GM19238 (cell line): ENCODE data around the gene IFI30.
A peak's percentile ranks its signal among the peaks of the same experiment; 100 is the strongest.

ENCODE experiments used
- DNase-seq: peaks from one replicate; pipeline ENCODE4 v3.0.0; 2011; ENCODE audit warnings: low spot score; ENCODE audit not compliant: insufficient read length

The IFI30 gene

DNA sequence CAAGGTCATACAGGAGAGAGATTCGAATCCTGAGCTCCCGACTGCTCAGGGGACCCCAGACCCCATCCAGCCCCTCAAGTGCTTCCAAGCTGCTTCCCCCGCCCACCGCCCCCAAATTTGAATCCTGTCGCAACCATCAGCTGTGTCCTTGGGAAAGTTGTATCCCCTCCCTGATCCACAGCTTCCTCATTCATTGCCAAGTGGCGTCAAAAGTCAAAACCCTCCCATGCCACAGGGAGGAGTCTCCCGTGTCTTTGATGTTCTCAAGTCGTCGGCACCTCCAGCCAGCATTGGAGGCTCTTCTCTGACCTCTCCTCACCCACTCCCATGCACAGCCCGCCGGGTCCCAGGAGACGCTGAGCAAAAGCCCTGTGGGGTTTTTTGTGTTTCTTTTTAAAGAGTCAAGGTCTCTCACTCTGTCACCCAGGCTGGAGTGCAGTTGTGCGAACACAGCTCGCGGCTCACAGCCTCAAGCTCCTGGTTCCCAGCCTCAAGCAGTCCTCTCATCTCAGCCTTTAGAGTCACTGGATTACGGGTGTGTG is 2.8 kb upstream of the IFI30 start:
- no peak for DNase-seq

DNA sequence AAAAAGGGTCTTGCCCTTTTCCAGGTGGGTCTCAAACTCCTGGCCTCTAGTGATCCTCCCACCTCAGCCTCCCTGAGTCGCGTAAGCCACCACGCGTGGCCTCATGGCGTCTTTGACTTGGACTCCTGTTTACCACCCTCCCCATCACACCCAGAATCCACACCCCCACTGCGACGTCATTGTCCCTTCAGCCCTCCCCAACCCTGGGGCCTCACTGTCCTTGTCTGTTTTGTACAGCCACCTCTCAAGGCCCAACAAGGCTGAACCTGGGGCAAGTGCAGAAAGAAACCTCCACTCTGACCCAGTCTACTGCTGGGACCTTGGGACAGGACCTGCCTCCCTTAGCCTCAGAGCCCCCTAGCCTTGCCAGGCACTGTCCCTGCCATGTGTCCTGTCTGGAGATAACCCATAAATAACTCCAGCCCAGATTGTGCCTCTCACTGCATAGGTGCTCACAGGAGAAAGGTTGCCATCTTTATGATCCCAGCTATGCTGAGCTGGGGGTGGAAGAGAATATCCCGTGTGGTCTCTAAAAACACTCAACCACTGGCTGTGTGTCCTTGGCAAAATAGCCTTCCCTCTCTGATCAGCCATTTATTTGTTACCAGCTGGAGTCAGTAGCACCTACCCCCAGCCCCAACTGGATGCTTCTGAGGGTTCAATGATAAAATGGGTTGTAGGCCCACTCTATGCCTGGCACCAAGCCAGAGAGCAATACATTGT is 1.8 kb upstream of the IFI30 start:
- DNase-seq: no peak

DNA sequence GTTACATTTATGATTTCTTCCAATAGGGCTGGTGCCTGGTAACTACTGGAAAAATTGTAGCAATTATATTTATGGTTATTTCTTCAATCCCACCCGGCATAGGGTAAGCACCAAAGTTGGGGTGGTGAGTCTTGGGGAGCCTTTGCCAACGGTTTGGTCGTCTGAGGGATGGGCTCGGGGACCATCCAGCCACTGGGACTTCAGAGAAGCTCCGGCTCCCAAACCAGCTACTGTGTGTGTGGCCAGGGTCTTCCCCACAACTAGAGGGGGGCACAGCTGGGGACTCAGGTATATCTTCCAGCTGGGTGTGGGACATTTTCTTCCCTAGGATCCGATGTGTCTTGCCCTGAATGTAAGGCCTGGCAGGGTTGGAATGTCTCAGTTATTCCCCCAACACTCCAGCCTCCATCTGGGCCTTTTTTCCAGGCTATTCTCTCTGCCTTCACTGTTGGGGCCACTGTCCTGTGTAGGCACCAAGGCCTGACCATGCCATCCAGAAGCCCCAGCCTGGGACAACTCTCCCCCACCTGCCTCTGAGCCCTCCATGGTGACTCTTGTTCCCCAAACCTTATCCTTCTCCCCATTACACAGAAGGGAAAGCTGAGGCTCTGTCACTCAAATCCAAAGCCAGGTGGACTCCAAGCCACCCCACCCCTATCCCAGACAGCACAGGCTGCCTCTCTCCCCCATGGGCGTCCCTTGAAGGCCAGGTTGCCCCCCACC is 1.1 kb upstream of the IFI30 start:
- no peak for DNase-seq

DNA sequence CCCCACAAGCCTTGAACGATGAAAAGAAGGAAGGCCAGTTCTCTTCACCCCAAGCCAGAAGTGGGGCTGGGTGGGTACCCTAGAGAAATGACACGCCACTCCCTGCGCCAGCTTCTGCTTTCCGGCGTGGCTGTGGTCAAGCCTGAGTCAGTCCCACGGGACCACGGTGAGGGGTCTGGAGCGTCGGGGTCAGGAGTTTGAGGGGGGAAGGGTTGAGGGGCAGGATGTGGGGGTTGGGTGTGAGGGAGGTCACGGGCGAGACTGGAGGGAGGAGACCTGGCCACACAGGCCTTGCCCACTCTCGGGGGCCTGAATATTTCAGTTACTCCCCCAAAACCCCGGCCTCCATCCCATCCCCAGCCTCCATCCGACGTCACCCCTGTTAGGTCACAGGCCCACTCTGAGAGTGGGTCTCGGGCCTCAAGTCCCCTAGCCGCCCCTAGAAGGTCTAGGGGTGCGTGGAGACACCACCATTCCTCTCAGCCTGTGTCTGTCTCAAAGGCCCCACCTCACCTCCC is 500 bp upstream of the IFI30 start:
- no peak for DNase-seq

DNA sequence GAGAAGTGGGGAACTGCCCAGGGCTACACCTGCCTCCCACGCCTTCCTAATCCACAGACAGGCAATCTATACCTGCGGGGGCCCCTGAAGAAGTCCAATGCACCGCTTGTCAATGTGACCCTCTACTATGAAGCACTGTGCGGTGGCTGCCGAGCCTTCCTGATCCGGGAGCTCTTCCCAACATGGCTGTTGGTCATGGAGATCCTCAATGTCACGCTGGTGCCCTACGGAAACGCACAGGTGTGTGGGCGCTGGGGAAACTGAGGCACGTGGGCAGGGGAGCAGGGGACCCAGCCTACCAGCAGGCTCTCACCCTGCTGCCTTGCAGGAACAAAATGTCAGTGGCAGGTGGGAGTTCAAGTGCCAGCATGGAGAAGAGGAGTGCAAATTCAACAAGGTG is 1.4 kb downstream of the IFI30 start:
- DNase-seq: no peak

DNA sequence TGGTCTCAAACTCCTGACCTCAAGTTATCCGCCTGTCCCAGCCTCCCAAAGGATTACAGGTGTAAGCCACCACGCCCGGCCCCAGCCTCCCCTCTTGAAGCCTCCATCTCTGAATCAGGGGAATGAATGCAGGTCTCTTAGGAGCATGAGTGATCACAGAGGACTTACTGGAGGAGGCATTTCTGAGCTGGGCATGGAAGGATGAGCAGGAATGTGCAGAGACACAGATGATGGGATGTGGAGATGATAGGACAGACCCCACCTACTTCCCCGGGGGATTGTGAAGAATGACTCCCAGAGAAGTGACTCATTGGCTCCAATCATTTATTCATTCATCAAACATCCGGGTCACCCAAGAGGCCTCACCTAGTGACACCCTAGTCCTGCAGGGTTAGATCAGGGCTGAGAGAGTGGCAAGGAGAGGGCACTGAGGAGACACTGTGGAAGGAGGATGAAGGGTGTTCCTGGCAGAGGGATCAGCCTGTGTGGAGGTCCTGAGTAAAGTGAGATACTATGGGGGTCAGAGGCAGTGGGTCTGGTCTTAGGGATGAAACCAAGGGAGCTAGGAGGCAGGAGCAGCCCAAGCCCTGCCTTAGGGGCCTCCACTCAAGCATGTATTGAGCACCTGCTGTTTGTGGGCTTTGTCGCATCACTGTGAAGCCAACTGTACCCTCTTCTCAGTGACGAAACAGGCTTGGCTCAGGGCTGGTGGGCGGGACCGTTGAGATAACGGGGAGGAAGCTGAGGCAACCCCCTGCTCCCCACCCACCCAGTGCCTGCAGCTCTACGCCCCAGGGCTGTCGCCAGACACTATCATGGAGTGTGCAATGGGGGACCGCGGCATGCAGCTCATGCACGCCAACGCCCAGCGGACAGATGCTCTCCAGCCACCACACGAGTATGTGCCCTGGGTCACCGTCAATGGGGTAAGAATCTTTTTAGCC is 3.0 kb downstream of the IFI30 start:
- no peak for DNase-seq

DNA sequence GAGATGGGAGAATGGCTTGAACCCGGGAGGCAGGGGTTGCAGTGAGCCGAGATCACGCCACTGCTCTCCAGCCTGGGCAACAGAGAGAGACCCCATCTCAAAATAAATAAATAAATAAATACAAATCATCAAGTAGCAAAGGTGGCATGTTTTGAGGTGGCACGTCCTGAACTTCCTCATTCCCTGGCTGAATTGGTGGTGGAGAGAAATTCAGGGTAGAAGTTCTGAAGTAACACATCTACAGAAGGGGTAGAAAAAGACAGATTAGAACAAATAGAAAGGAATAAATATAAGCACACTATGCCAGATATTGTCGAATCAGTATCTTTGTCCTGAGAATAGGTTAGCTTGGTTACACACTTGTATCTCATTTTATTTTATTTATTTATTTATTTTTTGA is 6.3 kb downstream of the IFI30 start:
- no peak for DNase-seq

DNA sequence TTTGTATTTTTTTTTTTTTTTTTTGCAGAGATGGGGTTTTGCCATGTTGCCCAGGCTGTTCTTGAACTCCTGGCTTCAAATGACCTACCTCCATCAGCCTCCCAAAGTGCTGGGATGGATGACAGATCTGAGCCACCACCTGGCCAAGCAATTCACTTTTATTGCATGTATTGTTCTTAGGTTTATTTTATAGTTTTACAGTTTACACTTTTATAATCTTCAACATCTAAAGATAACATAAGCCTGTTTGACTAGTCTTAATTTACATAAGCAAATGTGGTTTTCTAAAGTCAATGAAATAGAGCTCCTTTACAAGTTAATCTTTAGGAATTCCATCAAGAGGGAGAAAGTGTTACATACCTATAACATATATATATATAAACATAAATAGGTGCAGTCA is 9.9 kb downstream of the IFI30 start:
- DNase-seq: no peak

DNA sequence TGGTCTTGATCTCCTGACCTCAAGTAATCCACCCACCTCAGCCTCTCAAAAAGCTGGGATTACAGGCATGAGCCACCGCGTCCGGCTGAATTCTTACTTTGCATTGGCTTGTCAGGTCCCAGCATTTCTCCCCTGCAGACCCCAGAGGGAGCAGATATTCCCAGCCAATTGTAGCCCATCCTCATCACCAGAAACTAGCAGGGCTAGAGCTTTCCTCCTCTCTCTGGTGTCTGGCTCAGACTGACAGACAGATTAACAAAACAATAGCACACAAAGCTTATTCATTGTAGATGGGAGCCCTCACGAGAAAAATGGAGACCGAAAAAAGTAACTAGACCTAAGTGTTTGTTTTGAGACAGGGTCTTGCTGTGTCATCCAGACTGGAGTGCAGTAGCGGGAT is 11.9 kb downstream of the IFI30 start:
- DNase-seq: no peak

DNA sequence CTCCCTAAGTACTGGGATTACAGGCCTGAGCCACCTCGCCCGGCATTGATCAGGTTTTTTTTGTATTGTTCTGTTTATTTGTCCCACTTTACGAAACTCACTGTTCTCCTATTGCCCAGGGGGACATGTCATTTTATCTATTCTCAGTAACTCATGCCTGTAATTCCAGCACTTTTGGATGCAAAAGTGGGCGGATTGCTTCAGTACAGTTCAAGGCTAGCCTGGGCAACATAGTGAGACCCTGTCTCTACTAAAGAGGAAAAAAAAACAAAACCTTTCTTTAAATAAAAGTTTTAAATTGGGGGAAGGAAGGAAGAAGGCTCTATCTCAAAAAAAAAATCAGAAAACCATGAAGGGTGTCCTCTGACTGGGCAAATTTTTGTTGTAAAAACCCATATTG is 16.7 kb downstream of the IFI30 start:
- no peak for DNase-seq

DNA sequence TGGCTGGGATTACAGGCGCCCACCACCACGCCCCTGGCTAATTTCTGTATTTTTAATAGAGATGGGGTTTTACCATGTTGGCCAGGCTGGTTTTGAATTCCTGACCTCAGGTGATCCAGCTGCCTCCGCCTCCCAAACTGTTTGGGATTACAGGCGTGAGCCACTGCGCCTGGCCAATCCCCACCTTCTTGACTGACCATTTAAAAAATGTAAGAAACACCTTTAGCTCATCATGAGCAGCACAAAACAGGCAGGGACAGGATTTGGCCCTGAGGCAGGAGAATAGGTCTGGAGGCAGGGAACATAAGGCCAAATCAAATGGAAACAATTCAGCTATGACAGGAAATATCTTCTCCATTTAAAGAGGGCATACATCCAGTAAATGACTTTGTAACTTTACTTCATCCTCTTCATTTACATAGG is 18.0 kb downstream of the IFI30 start:
- DNase-seq: no peak

DNA sequence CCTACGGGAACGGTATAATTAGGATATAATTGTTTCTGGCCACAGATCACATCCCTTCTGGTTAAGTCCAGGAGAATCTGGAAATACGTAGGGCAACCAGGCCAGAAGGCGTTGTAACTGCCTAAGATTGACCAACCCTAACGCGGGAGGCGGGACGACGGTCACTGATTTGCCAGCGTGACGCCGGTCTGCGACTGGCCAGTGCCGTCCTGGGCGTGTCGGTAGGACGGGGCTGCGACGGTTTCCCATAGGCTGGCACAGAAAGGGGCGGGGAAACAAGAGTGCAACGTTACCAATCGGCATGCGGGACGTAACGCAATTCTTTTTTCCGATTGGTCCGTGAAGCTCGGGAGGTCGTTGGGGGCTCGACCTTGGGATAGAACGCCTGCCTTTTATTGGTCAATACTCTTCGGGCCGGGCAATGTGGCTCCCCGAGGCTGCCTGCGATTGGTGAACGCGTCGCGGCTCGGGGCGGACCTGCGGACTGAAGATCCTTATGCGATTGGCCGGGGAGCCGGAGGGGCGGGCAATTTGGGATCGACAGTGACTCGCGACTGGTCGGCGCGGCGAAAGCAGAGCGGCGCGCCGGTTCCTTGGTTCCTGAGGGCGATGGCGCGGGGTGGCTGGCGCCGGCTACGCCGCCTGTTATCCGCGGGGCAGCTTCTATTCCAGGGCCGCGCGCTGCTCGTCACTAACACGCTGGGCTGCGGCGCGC is 19.2 kb downstream of the IFI30 start, which contains the start of gene MPV17L2:
Gene MPV17L2 (plus strand): TSS at position 546 of the 715 bp plus-strand sequence. CDS start 64 bp downstream, at position 610.
- DNase-seq: peak; percentile 95

DNA sequence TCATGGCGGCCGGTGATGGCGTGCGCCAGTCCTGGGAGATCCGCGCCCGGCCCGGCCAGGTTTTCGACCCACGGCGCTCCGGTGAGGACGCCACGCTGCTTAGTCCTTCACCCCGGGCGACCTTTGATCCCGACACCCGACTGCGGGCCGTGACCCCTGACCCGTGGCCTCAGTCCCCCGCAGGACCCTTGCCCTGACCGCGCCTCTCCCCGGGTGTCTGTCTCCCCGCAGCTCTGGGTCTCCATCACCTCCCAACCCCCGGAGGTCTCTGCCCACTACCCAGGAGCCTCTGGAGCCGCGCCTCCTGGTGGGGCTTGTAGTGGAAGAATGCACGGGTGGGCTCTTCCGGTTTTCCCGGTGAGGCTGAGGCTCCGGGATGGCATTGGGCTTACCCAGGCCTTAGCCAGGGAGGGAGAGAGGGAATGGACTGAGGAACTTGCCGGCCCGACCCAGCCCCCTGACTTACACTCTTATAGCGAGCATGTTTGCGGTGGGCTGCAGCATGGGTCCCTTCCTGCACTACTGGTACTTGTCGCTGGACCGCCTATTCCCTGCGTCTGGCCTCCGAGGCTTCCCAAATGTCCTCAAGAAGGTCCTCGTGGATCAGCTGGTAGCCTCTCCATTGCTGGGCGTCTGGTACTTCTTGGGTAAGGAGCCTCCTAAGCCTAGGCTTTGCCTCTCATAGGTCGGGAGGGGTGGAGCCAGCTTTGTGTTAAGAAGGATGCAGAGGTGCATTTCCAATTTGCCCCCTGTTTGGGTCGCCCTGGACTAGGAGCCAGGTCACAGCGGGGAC is 20.0 kb downstream of the IFI30 start:
- no peak for DNase-seq

DNA sequence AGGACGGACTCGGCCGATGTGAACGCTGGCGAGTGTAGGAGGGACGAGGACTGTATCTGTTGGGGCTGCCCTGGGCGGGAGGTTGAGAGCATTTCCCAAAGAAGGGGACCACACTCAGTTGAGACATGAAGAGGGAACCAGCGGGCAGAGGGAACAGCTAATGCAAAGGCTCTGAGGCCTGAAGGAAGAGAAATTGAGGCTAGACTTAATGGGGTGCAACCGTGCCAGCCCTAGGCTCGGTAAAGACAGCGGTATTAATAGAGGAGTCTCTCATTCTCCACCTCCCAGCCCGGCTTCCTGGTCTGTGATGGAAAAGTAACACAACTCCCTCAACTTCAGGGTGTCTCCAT is 20.5 kb downstream of the IFI30 start:
- DNase-seq: no peak

DNA sequence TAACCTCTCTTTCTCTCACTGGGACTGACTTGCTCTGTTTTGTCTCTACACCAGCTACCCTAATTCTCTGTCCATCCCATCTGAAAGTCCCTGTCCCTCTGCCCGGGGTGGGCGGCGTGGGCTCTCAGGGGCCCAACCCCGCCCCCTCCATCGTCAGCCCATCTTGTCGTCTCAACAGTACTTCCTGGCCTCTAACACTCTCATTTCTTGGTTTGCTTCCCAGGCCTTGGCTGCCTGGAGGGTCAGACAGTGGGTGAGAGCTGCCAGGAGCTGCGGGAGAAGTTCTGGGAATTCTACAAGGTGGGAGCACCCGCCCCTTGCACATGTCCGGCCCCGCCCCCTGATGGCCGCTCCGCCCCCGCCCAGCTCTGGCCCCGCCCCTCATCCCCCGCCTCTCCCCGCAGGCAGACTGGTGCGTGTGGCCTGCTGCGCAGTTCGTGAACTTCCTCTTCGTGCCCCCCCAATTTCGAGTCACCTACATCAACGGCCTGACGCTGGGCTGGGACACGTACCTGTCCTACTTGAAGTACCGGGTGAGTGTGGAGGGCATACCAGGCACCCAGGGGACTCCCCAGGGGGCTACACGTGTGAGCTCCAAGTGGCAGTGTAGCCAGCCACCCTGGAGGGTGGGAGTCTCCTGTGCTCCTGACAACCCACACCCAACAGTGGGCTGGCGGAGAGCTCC is 21.1 kb downstream of the IFI30 start:
- no peak for DNase-seq

DNA sequence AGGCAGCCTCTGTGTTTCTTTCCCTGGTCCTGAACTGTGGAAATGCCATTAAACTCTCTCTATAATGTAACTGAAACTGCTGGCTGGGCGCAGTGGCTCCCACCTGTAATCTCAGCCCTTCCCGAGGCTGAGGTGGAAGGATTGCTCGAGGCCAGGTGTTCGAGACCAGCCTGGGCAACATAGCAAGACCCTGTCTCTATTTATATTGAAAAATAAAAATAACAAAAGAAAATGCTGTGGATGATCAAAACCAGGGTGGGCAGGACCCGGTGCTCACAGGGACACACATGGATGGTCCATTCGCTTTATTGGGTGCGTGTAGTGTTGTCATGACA is 22.9 kb downstream of the IFI30 start:
- DNase-seq: no peak

DNA sequence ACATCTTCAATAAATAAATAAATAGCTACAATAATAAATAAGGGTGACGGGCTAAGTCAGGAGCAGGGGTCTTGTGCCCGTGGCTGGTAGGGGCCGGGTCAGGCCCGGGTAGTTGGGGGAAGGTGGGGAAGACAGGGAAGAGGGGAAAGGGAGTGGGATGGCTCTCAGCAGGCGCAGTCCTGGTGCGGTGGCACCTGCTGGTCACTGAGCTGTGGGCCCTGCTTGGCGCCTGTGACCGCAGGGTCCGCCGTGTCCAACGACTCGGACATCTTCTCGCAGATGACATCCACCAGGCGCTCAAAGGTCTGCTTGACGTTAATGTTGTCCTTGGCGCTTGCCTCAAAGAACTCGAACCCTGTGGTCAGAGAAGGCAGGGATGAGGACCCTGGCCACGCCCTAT is 23.7 kb downstream of the IFI30 start:
- no peak for DNase-seq

DNA sequence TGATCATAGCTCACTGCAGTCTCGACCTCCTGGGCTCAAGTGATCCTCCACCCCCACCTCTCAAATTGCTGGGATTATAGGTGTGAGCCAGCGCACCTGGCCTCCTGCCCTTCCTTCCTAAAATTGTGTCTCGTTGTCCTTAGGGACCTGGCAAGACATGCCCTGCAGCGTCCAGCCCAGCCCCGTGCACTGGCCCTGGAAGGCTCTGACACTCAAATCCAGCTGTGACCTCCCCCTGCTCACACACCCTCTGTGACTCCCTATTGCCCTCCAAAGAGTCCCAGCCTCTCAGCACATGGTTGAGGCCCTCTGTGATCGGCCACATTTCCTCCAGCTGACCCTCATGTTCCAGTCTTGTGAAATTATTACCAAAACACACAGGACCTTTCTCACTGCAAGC is 24.3 kb downstream of the IFI30 start:
- DNase-seq: no peak

DNA sequence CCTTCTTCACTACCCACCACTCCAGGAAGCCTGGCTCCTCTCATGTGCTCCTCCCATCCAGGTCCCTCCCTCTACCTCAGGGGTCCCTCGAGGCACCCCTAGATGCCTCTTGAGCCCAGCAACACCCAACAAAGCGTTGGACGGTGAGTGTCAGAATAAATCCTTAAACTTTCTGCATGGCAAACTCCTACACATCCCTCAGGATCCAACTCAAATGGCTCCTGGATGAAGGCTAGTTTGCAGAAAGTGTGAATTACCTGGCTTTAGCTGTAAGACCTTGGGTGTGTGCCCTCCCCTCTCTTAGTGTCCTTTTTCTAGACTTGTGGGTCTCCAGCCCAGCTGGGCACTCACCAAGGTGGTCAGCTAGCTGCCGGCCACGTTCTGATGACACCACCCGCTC is 24.8 kb downstream of the IFI30 start:
- no peak for DNase-seq

DNA sequence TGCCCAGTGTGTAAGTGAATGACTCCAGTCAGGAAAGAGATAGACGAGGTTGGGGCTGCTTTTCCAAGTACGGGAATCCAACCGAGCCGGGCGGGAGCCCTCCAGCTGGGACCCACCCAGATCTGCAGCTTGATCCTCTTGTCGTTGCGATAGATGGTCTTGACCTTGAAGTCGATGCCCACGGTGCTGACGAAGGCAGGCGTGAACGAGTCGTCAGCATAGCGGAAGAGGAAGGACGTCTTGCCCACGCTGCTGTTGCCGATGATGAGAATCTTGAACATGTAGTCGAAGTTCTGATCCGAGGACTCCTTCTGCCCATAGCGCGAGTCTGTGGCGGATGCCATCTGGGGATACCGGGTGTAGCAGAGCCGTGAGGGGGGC is 28.8 kb downstream of the IFI30 start:
- no peak for DNase-seq
